Epithelial cell of proximal tubule (primary cell): ENCODE data around the gene ABI1. TPM values are rescaled to one million over a fixed set of nuclear protein-coding genes. Genes with fewer than 3 reads are reported as not detected.
"Not testable (repeated sequence)": the region's sequence is repeated elsewhere in the genome, so short reads cannot be mapped to it uniquely, and the experiment has no call there.

Experiments used
- DNase-seq: peaks from one replicate; pipeline ENCODE4 v3.0.0-alpha.2; 2011; ENCODE audit warnings: low read depth
- H3K4me3 ChIP-seq: 2 replicates; pipeline ENCODE4 v1.5.1; 2011; ENCODE audit warnings: low read depth, mild to moderate bottlenecking, low read length
- total RNA-seq: library from RNA; depleted of rRNA; stranded (reverse); fragments of >200 nt; gene quantifications from 2 replicates; pipeline ENCODE4 v1.2.3, GENCODE V29; 2015
- TF ChIP-seq, protein P1 (sequence below): conservative IDR thresholded peaks from 2 replicates; pipeline ENCODE4 v1.5.1; 2012; ENCODE audit warnings: low read depth, mild to moderate bottlenecking, low read length

The ABI1 gene
- total RNA-seq, 1 donor from 2014 or later = 34.1 TPM

DNA sequence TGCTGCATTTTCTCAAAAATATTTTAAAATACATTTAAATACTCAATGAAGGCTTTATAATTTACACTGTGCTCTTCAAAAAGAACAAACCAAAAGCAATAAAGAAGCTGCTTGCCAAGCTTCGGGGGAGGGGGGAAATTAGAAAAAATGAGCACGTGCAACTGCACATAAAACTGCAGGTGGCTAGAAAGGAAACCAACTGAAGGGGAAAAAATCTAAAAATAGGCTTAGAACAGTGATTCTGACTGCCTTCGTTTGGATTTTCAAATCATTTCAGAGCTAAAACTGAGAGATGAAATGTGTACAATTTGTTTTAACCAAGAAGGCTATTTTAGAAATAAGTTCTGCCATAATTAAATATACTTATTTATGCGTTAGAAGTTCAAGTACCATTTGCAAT, 61.4 kb downstream of the ABI1 start:
- no peak for DNase-seq
- TF ChIP-seq, protein P1, sequence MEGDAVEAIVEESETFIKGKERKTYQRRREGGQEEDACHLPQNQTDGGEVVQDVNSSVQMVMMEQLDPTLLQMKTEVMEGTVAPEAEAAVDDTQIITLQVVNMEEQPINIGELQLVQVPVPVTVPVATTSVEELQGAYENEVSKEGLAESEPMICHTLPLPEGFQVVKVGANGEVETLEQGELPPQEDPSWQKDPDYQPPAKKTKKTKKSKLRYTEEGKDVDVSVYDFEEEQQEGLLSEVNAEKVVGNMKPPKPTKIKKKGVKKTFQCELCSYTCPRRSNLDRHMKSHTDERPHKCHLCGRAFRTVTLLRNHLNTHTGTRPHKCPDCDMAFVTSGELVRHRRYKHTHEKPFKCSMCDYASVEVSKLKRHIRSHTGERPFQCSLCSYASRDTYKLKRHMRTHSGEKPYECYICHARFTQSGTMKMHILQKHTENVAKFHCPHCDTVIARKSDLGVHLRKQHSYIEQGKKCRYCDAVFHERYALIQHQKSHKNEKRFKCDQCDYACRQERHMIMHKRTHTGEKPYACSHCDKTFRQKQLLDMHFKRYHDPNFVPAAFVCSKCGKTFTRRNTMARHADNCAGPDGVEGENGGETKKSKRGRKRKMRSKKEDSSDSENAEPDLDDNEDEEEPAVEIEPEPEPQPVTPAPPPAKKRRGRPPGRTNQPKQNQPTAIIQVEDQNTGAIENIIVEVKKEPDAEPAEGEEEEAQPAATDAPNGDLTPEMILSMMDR = no peak
- no peak overlapping the region for H3K4me3 ChIP-seq

DNA sequence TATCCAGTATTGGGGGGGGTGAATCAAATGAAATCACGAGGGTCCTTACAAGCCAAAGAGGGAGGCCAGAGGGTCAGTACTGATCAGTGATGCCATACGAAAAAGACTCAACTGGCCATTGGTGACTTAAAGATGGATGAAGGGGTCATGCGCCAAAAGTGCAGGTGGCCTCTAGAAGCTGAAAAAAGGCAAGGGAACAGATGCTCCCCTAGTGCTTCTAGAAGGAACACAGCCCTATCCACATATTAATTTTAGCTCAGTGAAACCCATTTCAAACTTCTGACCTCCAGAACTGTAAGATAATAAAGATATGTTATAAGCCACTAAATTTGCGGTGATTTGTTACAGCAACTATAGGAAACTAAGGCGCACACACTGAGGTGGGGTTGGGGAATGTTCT, 62.5 kb downstream of the ABI1 start:
- no peak overlapping the region for H3K4me3 ChIP-seq
- DNase-seq = no peak
- TF ChIP-seq, protein P1 = no peak

DNA sequence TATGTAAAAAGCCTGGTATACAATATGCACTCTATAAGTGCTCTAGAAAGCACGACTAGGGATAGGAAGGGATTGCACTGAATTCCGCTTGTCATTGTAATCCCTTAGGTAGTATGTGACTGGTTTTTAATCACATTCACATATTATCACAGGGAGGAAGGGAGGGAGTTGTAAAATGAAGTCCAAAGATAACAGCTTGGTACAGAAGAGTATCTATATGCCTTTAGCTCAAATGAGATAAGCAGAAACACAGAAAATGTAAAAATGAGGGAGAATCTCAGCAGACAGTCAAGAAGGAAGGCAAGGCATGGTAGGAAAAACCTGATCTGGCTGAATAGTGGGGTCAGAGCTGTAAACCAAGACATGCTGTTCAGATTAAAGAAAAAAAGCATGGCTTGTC, 63.4 kb downstream of the ABI1 start:
- no peak for DNase-seq
- TF ChIP-seq, protein P1 = no peak
- no peak overlapping the region for H3K4me3 ChIP-seq

DNA sequence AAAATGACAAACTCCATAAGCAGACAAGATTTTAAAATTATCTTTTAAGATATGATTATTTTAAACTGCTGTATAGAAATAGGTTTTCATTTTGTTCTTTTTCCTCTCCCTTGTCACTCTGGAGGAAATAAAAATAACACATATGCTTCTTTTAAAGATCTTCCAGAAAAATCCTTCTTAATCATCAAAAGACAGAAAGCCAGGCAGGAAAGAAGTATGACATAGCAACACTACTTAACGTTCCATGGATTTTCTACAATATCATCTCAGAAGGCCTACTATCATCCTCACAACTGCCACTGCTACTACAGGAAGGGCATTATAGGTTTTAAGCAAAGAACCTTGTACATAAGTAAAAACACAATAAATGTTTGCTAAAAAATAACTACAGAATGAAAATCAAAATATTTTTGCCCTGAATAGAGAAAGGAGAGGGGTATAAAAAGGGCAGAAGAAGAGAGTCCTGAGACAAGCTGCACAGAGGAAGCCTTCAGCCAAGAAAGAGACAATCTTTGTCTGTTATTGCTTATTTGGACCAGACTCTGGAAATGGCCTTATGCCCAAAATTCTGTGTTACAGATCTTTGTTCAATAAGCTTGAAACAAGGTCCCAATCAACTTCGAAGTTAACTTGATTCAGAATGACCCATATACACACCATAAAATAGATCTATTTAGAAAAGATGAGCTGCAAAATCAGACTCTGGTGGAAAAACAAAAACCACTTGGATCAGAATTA, 67.8 kb downstream of the ABI1 start:
- DNase-seq = no peak
- TF ChIP-seq, protein P1 = no peak
- H3K4me3 ChIP-seq = no peak overlapping the region

DNA sequence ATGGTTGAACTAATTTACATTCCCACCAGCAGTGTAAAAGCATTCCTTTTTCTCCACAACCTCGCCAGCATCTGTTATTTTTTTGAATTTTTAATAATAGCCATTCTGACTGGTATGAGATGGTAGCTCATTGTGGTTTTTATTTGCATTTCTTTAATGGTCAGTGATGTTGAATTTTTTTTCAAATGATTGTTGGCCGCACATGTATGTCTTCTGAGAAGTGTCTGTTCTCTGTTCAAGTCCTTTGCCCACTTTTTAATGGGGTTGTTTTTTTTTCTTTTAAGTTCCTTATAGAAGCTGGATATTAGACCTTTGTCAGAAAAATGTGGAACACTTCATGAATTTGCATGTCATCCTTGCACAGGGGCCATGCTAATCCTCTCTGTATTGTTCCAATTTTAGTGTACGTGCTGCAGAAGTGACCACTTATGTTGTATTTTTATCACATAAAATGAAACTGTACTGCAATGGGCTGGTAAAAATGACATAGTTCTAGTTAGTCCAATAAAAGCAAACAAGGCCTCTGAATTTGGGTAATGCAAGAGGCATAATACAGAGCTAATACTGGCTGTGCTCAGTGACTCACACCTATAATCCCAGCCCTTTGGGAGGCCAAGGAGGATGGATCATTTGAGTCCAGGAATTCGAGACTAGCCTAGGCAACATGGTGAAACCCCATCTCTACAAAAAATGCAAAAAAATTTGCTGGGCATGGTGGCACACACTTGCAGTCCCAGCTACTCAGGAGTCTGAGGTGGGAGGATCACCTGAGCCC, 70.3 kb downstream of the ABI1 start:
- no peak overlapping the region for H3K4me3 ChIP-seq
- TF ChIP-seq, protein P1 = no peak
- no peak for DNase-seq

DNA sequence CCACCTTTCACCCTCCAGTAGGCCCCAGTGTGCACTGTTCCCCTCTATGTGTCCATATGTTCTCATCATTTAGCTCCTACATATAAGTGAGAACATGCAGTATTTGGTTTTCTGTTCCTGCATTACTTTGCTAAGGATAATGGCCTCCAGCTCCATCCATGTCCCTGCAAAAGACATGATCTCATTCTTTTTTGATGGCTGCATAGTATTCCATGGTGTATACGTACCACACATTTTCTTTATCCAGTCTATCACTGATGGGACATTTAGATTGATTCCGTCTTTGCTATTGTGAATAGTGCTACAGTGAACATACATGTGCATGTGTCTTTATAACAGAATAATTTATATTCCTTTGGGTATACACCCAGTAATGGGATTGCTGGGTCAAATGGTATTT, 71.0 kb downstream of the ABI1 start:
- not testable (repeated sequence) for DNase-seq, H3K4me3 ChIP-seq

DNA sequence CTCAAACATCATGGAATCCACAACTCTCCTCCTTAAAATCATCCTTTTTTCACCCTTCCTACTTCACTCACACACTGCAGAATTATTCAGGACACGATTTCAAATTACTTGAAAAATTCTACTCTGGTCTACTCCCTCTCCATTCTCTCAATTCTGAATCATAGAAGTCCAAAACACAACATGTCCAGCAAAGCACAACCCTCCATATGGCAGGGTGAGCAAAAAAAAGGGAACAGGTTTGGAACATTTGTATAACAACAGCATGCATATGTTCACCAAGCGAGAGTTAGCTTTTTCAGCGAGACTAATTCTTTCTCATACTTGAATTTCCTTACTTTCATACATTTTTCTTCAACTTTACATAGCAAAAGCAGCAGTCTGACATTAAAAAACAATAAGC, 73.4 kb downstream of the ABI1 start:
- no peak overlapping the region for H3K4me3 ChIP-seq
- TF ChIP-seq, protein P1 = no peak

More for the DNA sequence above, 73.4 kb downstream of the ABI1 start:
- DNase-seq = no peak
